H1 (cell line): Measurements from ENCODE around the gene TRNAU1AP. TPM values are rescaled to one million over a fixed set of nuclear protein-coding genes. Genes with fewer than 3 reads are reported as not detected.

ENCODE experiments used
- CBX5 ChIP-seq: fragments of 300-800, 300-1000 bp; sonication (generic); IDR thresholded peaks from 2 replicates; pipeline ENCODE4 v1.7.1; 2016; ENCODE audit warnings: antibody characterized with exemption, low read length, low read depth
- CEBPB ChIP-seq: IDR thresholded peaks from 2 replicates; pipeline ENCODE4 v1.6.1; 2012; ENCODE audit warnings: low read depth, low read length
- CHD1 ChIP-seq: IDR thresholded peaks from 2 replicates; pipeline ENCODE4 v1.6.1; 2012; ENCODE audit warnings: low read depth, low read length, improper control_type of control experiment
- CHD2 ChIP-seq: IDR thresholded peaks from 2 replicates; pipeline ENCODE4 v1.6.1; 2012; ENCODE audit warnings: low read length, improper control_type of control experiment
- CTBP2 ChIP-seq: IDR thresholded peaks from 2 replicates; pipeline ENCODE4 v1.7.0; 2011; ENCODE audit warnings: borderline replicate concordance, mild to moderate bottlenecking, moderate library complexity, mixed read lengths, low read length; ENCODE audit not compliant: insufficient read depth, insufficient read length
- EP300 ChIP-seq, 2 experiments: IDR thresholded peaks; 1 replicate in 1 of 2; 2 replicates in 1 of 2; pipeline ENCODE4 v1.6.1; 2011 to 2012; ENCODE audit warnings: low read depth in 2 of 2, low read length in 2 of 2, mild to moderate bottlenecking in 2 of 2, borderline replicate concordance in 1 of 2, inconsistent platforms in 1 of 2, moderate library complexity in 1 of 2
- GTF2F1 ChIP-seq: IDR thresholded peaks from 2 replicates; pipeline ENCODE4 v1.6.1; 2012; ENCODE audit warnings: low read depth, low read length, improper control_type of control experiment, borderline replicate concordance
- HDAC6 ChIP-seq: IDR thresholded peaks from one replicate; pipeline ENCODE4 v1.7.1; 2012; ENCODE audit warnings: low read depth, mild to moderate bottlenecking, inconsistent platforms, low read length, moderate library complexity
- KDM4A ChIP-seq: IDR thresholded peaks from one replicate; pipeline ENCODE4 v1.7.1; 2012; ENCODE audit warnings: low read depth, mild to moderate bottlenecking, moderate library complexity, low read length, inconsistent platforms; ENCODE audit not compliant: severe bottlenecking
- MAFK ChIP-seq: IDR thresholded peaks from 2 replicates; pipeline ENCODE4 v1.6.1; 2012; ENCODE audit warnings: low read depth, mild to moderate bottlenecking, improper control_type of control experiment, low read length
- MAX ChIP-seq: IDR thresholded peaks from 2 replicates; pipeline ENCODE4 v1.6.1; 2012; ENCODE audit warnings: inconsistent platforms
- NANOG ChIP-seq: IDR thresholded peaks from 2 replicates; pipeline ENCODE4 v1.6.1; 2011; ENCODE audit warnings: low read length, low read depth, mild to moderate bottlenecking, inconsistent platforms; ENCODE audit not compliant: insufficient read depth, poor library complexity, severe bottlenecking
- NRF1 ChIP-seq: IDR thresholded peaks from 2 replicates; pipeline ENCODE4 v1.6.1; 2011; ENCODE audit warnings: mild to moderate bottlenecking, low read depth, low read length, improper control_type of control experiment
- PHF8 ChIP-seq: fragments of 200-600 bp; sonication (generic); conservative IDR thresholded peaks from 2 replicates; pipeline ENCODE4 v1.7.1; 2012; ENCODE audit warnings: low read depth, mild to moderate bottlenecking, inconsistent platforms, low read length, moderate library complexity
- RXRA ChIP-seq: IDR thresholded peaks from 2 replicates; pipeline ENCODE4 v1.6.1; 2011; ENCODE audit warnings: low read depth, mild to moderate bottlenecking, low read length, moderate library complexity; ENCODE audit not compliant: insufficient read depth
- SIN3A ChIP-seq, 2 experiments: IDR thresholded peaks in 1 of 2; conservative IDR thresholded peaks in 1 of 2; 2 replicates each; pipeline ENCODE4 v1.6.1; 2011 to 2012; ENCODE audit warnings: low read length in 2 of 2, improper control_type of control experiment in 1 of 2, low read depth in 1 of 2, mild to moderate bottlenecking in 1 of 2
- SIRT6 ChIP-seq: IDR thresholded peaks from one replicate; pipeline ENCODE4 v1.7.1; 2012; ENCODE audit warnings: low read length, inconsistent platforms
- SIX5 ChIP-seq: IDR thresholded peaks from 2 replicates; pipeline ENCODE4 v1.6.1; 2011; ENCODE audit warnings: mild to moderate bottlenecking, low read depth, low read length
- TAF1 ChIP-seq: IDR thresholded peaks from 2 replicates; pipeline ENCODE4 v1.6.1; 2011; ENCODE audit warnings: mild to moderate bottlenecking, low read depth, low read length
- TAF7 ChIP-seq: optimal IDR thresholded peaks from 2 replicates; pipeline ENCODE3; 2011; ENCODE audit warnings: low read depth, mild to moderate bottlenecking, inconsistent platforms, low read length, moderate library complexity, borderline replicate concordance
- TBP ChIP-seq: IDR thresholded peaks from 2 replicates; pipeline ENCODE4 v1.6.1; 2011; ENCODE audit warnings: low read depth, low read length, improper control_type of control experiment
- TCF12 ChIP-seq: IDR thresholded peaks from 2 replicates; pipeline ENCODE4 v1.6.1; 2011; ENCODE audit warnings: low read depth, mild to moderate bottlenecking, low read length
- TEAD4 ChIP-seq: IDR thresholded peaks from 2 replicates; pipeline ENCODE4 v1.6.1; 2012; ENCODE audit warnings: low read depth, low read length, inconsistent platforms, mixed read lengths
- YY1 ChIP-seq: IDR thresholded peaks from 2 replicates; pipeline ENCODE4 v1.6.1; 2011; ENCODE audit warnings: low read depth, mild to moderate bottlenecking, low read length
- ZNF274 ChIP-seq: IDR thresholded peaks from 2 replicates; pipeline ENCODE4 v1.7.0; 2012; ENCODE audit warnings: low read length, borderline replicate concordance; ENCODE audit errors: extremely low read depth
- polyA plus RNA-seq, 7 experiments: library from polyadenylated mRNA; depleted of rRNA in 3 of 7; stranded (reverse) in 5 of 7; unstranded in 2 of 7; fragments of >200 nt in 5 of 7; fragments of 200-250 nt in 2 of 7; gene quantifications; 1 replicate in 5 of 7; 2 replicates in 1 of 7; 4 replicates in 1 of 7; pipeline versions ENCODE4 v1.2.1 to v1.2.3, GENCODE V29; 2011 to 2013; ENCODE audit warnings: missing spikeins in 2 of 7, mixed read lengths in 2 of 7
- total RNA-seq: library from RNA; stranded (reverse); fragmentation: NEBNext Ultra II Directional; extraction: Animal tissue kit (Norgen Biotek cat#: 25700); gene quantifications from 2 replicates; pipeline ENCODE4 v1.2.1, GENCODE V29; 2021

Gene TRNAU1AP
- total and polyA plus RNA-seq, 2 of the 8 experiments (the other 6 are each of a cell fraction or from before 2014, with no cell fraction given) = 35.2 to 37.1 TPM

- TF ChIP-seq MAX = peak; percentile 72
- TF ChIP-seq GTF2F1 = peak; percentile 98
- peak; percentile 72 to 90; a peak in 2 of 4 replicates for TF ChIP-seq SIN3A (conservative IDR thresholded peaks at IDR 0.05 in 1 of 2, IDR thresholded peaks at IDR 0.05 in 1 of 2; ENCODE audit: low read depth in 1 of 2, low read length in 2 of 2)
- TF ChIP-seq SIRT6 = no peak
- peak; percentile 80 for TF ChIP-seq KDM4A
- TF ChIP-seq TBP = peak; percentile 99
- TF ChIP-seq YY1 = 0 out of 2 replicates have a peak, but pooled peaks have one; percentile 26
- 0 out of 2 replicates have a peak, but pooled peaks have one; percentile 43 for TF ChIP-seq CHD2
- TF ChIP-seq TCF12 = 0 out of 2 replicates have a peak, but pooled peaks have one; percentile 19
- no peak for TF ChIP-seq EP300 (IDR thresholded peaks at IDR 0.05; ENCODE audit: borderline replicate concordance in 1 of 2, low read depth in 2 of 2, low read length in 2 of 2)
- no peak for TF ChIP-seq CHD1
- peak; percentile 75 for TF ChIP-seq TEAD4
- TF ChIP-seq HDAC6 = no peak
- TF ChIP-seq NANOG = no peak
- TF ChIP-seq CTBP2 = no peak
- peak; percentile 95 for TF ChIP-seq PHF8
- no peak; the same call in 1 of the 2 replicates for TF ChIP-seq NRF1
- peak; percentile 99 for TF ChIP-seq TAF7
- no peak for TF ChIP-seq MAFK
- no peak for TF ChIP-seq CBX5
- TF ChIP-seq CEBPB = no peak
- peak; percentile 78 for TF ChIP-seq SIX5
- no peak for TF ChIP-seq RXRA
- TF ChIP-seq TAF1 = peak; percentile 100
- TF ChIP-seq ZNF274 = no peak
These were observed 28.8 kb downstream of the TRNAU1AP start (continued) for GRCh38 chr1:28581531-28582247.
